H9 (cell line): ENCODE results near the gene BPGM. TPM values are rescaled to one million over a fixed set of nuclear protein-coding genes. Genes with fewer than 3 reads are reported as not detected.

Experiments used
- DNase-seq: peaks from one replicate; pipeline ENCODE4 v3.0.0-alpha.2; 2017
- H2AFZ ChIP-seq: one replicate; pipeline ENCODE4 v1.6.1; 2013; ENCODE audit warnings: mild to moderate bottlenecking, low read length, control low read depth, moderate library complexity
- H2AK5ac ChIP-seq: 2 replicates; pipeline ENCODE4 v1.6.1; 2013; ENCODE audit warnings: low read length, control low read depth, mixed read lengths; ENCODE audit not compliant: insufficient read length
- H2BK120ac ChIP-seq: one replicate; pipeline ENCODE4 v1.6.1; 2013; ENCODE audit warnings: low read depth, mild to moderate bottlenecking, low read length, control low read depth, inconsistent platforms; ENCODE audit not compliant: poor library complexity, severe bottlenecking
- H2BK12ac ChIP-seq: 2 replicates; pipeline ENCODE4 v1.6.1; 2013; ENCODE audit warnings: low read length, control low read depth, mixed read lengths, low read depth; ENCODE audit not compliant: insufficient read length
- H2BK15ac ChIP-seq: 2 replicates; pipeline ENCODE4 v1.6.1; 2013; ENCODE audit warnings: low read depth, low read length, control low read depth
- H2BK20ac ChIP-seq: one replicate; pipeline ENCODE4 v1.6.1; 2013; ENCODE audit warnings: low read depth, mild to moderate bottlenecking, low read length, control low read depth, inconsistent platforms; ENCODE audit not compliant: poor library complexity, severe bottlenecking
- H2BK5ac ChIP-seq: 2 replicates; pipeline ENCODE4 v1.6.1; 2013; ENCODE audit warnings: low read length, control low read depth, mixed read lengths; ENCODE audit not compliant: insufficient read length
- H3K14ac ChIP-seq: 2 replicates; pipeline ENCODE4 v1.6.1; 2013; ENCODE audit warnings: low read length, control low read depth; ENCODE audit not compliant: insufficient read depth
- H3K18ac ChIP-seq: 2 replicates; pipeline ENCODE4 v1.6.1; 2013; ENCODE audit warnings: low read depth, mild to moderate bottlenecking, mixed read lengths, low read length, control low read depth; ENCODE audit not compliant: insufficient read length
- H3K23ac ChIP-seq: 2 replicates; pipeline ENCODE4 v1.6.1; 2013; ENCODE audit warnings: low read length, control low read depth, mixed read lengths, low read depth; ENCODE audit not compliant: insufficient read length
- H3K23me2 ChIP-seq: 2 replicates; pipeline ENCODE4 v1.6.1; 2013; ENCODE audit warnings: low read depth, mild to moderate bottlenecking, mixed read lengths, low read length, control low read depth; ENCODE audit not compliant: insufficient read length, poor library complexity, severe bottlenecking
- H3K27ac ChIP-seq: 2 replicates; pipeline ENCODE4 v1.5.1; 2013; ENCODE audit warnings: low read length, control low read depth, mixed read lengths, low read depth; ENCODE audit not compliant: insufficient read length
- H3K27me3 ChIP-seq: 2 replicates; pipeline ENCODE4 v1.6.1; 2013; ENCODE audit warnings: low read length, control low read depth, inconsistent platforms; ENCODE audit not compliant: insufficient read depth
- H3K4ac ChIP-seq: 2 replicates; pipeline ENCODE4 v1.6.1; 2013; ENCODE audit warnings: low read depth, mild to moderate bottlenecking, control low read depth, inconsistent platforms, low read length, moderate library complexity
- H3K4me1 ChIP-seq: 2 replicates; pipeline ENCODE4 v1.6.1; 2013; ENCODE audit warnings: low read length, control low read depth, inconsistent platforms; ENCODE audit not compliant: insufficient read depth
- H3K4me2 ChIP-seq: 2 replicates; pipeline ENCODE4 v1.6.1; 2013; ENCODE audit warnings: low read length, control low read depth, mixed read lengths; ENCODE audit not compliant: insufficient read length, insufficient read depth
- H3K56ac ChIP-seq: 2 replicates; pipeline ENCODE4 v1.6.1; 2013; ENCODE audit warnings: low read depth, mild to moderate bottlenecking, mixed read lengths, low read length, control low read depth; ENCODE audit not compliant: insufficient read length
- H3K79me1 ChIP-seq: 2 replicates; pipeline ENCODE4 v1.6.1; 2013; ENCODE audit warnings: low read depth, mild to moderate bottlenecking, moderate library complexity, low read length, control low read depth, inconsistent platforms; ENCODE audit not compliant: insufficient read depth, poor library complexity, severe bottlenecking
- H3K79me2 ChIP-seq: 2 replicates; pipeline ENCODE4 v1.6.1; 2013; ENCODE audit warnings: low read length, control low read depth, inconsistent platforms; ENCODE audit not compliant: insufficient read depth
- H3K9ac ChIP-seq: 2 replicates; pipeline ENCODE4 v1.6.1; 2013; ENCODE audit warnings: low read length, control low read depth, mixed read lengths; ENCODE audit not compliant: insufficient read length; ENCODE audit errors: extremely low read depth
- H3K9me3 ChIP-seq: one replicate; pipeline ENCODE4 v1.6.1; 2013; ENCODE audit warnings: low read depth, low read length, inconsistent platforms; ENCODE audit not compliant: control insufficient read depth
- H3T11ph ChIP-seq: one replicate; pipeline ENCODE4 v1.6.1; 2013; ENCODE audit warnings: mild to moderate bottlenecking, low read length, control low read depth, inconsistent platforms
- H4K20me1 ChIP-seq: one replicate; pipeline ENCODE4 v1.6.1; 2013; ENCODE audit not compliant: control insufficient read depth, insufficient read length, insufficient read depth
- H4K5ac ChIP-seq: 2 replicates; pipeline ENCODE4 v1.6.1; 2013; ENCODE audit warnings: low read depth, mild to moderate bottlenecking, mixed read lengths, low read length, control low read depth; ENCODE audit not compliant: insufficient read length
- H4K8ac ChIP-seq: replicated peaks from 2 replicates; pipeline ENCODE4 v1.6.1; 2013; ENCODE audit warnings: low read length, control low read depth, mixed read lengths, low read depth; ENCODE audit not compliant: insufficient read length
- H4K91ac ChIP-seq: 2 replicates; pipeline ENCODE4 v1.6.1; 2013; ENCODE audit warnings: low read depth, mild to moderate bottlenecking, moderate library complexity, mixed read lengths, low read length, control low read depth; ENCODE audit not compliant: insufficient read length
- H3K27ac Mint-ChIP-seq, 3 experiments: 2 replicates in 2 of 3; 3 replicates in 1 of 3; pipeline ENCODE4 v1.8.0; 2020 to 2021; ENCODE audit warnings: mixed read lengths in 3 of 3, mild to moderate bottlenecking in 1 of 3, moderate library complexity in 1 of 3
- H3K27me3 Mint-ChIP-seq: 2 replicates; pipeline ENCODE4 v1.8.0; 2021; ENCODE audit warnings: low read depth, mild to moderate bottlenecking, moderate library complexity, mixed read lengths
- H3K36me3 Mint-ChIP-seq, 3 experiments: 2 replicates in 2 of 3; 3 replicates in 1 of 3; pipeline ENCODE4 v1.8.0; 2020 to 2021; ENCODE audit warnings: low read depth in 3 of 3, mixed read lengths in 3 of 3; ENCODE audit not compliant: insufficient read depth in 1 of 3
- H3K4me1 Mint-ChIP-seq, 2 experiments: 2 replicates each; pipeline ENCODE4 v1.8.0; 2020; ENCODE audit warnings: mixed read lengths in 2 of 2
- H3K4me3 Mint-ChIP-seq, 2 experiments: 2 replicates in 1 of 2; 3 replicates in 1 of 2; pipeline ENCODE4 v1.8.0; 2020 to 2021; ENCODE audit warnings: mild to moderate bottlenecking in 2 of 2, mixed read lengths in 2 of 2, moderate library complexity in 1 of 2
- H3K9me3 Mint-ChIP-seq, 2 experiments: 2 replicates in 1 of 2; 3 replicates in 1 of 2; pipeline ENCODE4 v1.8.0; 2020; ENCODE audit warnings: mild to moderate bottlenecking in 2 of 2, mixed read lengths in 2 of 2, moderate library complexity in 1 of 2
- WGBS: extraction: QIAGEN DNeasy Blood & Tissue Kit; methylation state at CpG from one replicate; pipeline ENCODE4 v1.1.7; 2013; ENCODE audit warnings: missing lambda C conversion rate, low lambda C conversion rate, mixed read lengths; ENCODE audit not compliant: insufficient read length; ENCODE audit errors: extremely low coverage; 5-methylcytosine and 5-hydroxymethylcytosine counted together
- total RNA-seq: library from RNA; stranded (reverse); gene quantifications from 2 replicates; pipeline ENCODE4 v1.2.1, GENCODE V29; 2021
- TF ChIP-seq, protein P1 (sequence below): fragments of 200-600 bp; sonication (generic); conservative IDR thresholded peaks from 3 replicates; pipeline ENCODE4 v1.8.0; 2021; ENCODE audit warnings: antibody characterized with exemption, mild to moderate bottlenecking

Gene BPGM
- total RNA-seq, 1 experiment from 2014 or later: 14.4 TPM

DNA sequence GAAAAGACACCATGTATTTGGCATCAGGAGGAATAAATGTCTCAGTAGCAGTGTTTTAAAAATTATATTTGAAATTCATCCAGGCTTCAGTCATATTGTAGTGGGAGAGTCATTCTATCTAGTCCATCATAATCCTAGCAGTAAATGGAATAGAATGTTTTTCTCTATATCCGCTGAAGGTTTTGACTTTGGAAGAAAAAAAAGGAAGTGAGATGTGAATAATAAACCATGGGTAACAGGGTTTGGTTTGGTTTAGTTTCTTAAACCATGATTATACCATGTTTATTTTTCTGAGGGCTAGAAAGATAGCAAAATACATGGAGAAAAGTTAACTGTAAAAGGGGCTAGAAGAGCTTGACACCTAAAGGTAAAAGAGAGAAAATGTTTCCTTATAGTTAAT lies 16.4 kb upstream of the BPGM start:
- no peak overlapping the region for H2BK12ac ChIP-seq
- H3K79me2 ChIP-seq: no peaks in the 10 kb centered on the region
- H2BK15ac ChIP-seq: no peak overlapping the region
- H3K27me3 ChIP-seq: no peaks in the 10 kb centered on the region
- no peak overlapping the region for H2AFZ ChIP-seq
- H4K91ac ChIP-seq: no peak overlapping the region
- H3K14ac ChIP-seq: no peak overlapping the region
- no peak overlapping the region for H2AK5ac ChIP-seq
- H3K23me2 ChIP-seq: no peaks in the 10 kb centered on the region
- WGBS: no CpG with 5 or more reads among the region's 1 CpG
- H3K4me2 ChIP-seq: no peak overlapping the region
- no peak overlapping the region for H3K27ac Mint-ChIP-seq
- TF ChIP-seq, protein P1, sequence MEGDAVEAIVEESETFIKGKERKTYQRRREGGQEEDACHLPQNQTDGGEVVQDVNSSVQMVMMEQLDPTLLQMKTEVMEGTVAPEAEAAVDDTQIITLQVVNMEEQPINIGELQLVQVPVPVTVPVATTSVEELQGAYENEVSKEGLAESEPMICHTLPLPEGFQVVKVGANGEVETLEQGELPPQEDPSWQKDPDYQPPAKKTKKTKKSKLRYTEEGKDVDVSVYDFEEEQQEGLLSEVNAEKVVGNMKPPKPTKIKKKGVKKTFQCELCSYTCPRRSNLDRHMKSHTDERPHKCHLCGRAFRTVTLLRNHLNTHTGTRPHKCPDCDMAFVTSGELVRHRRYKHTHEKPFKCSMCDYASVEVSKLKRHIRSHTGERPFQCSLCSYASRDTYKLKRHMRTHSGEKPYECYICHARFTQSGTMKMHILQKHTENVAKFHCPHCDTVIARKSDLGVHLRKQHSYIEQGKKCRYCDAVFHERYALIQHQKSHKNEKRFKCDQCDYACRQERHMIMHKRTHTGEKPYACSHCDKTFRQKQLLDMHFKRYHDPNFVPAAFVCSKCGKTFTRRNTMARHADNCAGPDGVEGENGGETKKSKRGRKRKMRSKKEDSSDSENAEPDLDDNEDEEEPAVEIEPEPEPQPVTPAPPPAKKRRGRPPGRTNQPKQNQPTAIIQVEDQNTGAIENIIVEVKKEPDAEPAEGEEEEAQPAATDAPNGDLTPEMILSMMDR: no peak
- H3K18ac ChIP-seq: no peak overlapping the region
- no peaks in the 10 kb centered on the region for H3K9me3 Mint-ChIP-seq
- no peaks in the 10 kb centered on the region for H3K4me1 Mint-ChIP-seq
- no peak overlapping the region for H3K4ac ChIP-seq
- no peaks in the 10 kb centered on the region for H4K20me1 ChIP-seq
- peaks cover 34% of the 10 kb centered on the region for H3K27me3 Mint-ChIP-seq
- no peak overlapping the region for H4K8ac ChIP-seq
- DNase-seq: no peak
- no peak overlapping the region for H2BK20ac ChIP-seq
- no peak overlapping the region for H3K9ac ChIP-seq
- no peak overlapping the region for H3K23ac ChIP-seq
- H4K5ac ChIP-seq: no peak overlapping the region
- H3K27ac ChIP-seq: no peak overlapping the region
- H3K56ac ChIP-seq: no peak overlapping the region
- no peak overlapping the region for H3T11ph ChIP-seq
- no peaks in the 10 kb centered on the region for H3K36me3 Mint-ChIP-seq
- H3K9me3 ChIP-seq: no peaks in the 10 kb centered on the region
- no peaks in the 10 kb centered on the region for H3K4me1 ChIP-seq
- no peak overlapping the region for H3K4me3 Mint-ChIP-seq
- H2BK120ac ChIP-seq: no peak overlapping the region
- no peak overlapping the region for H2BK5ac ChIP-seq
- no peaks in the 10 kb centered on the region for H3K79me1 ChIP-seq
